Epithelial cell of esophagus (primary cell): ENCODE data around the gene PALLD.

Experiments
- DNase-seq: peaks from one replicate; pipeline ENCODE4 v3.0.0; 2010; ENCODE audit warnings: low read depth
- H3K4me3 ChIP-seq: 2 replicates; pipeline ENCODE4 v1.5.1; 2011; ENCODE audit warnings: mild to moderate bottlenecking, low read length, control low read depth
- TF ChIP-seq, protein P1 (sequence below): IDR thresholded peaks from 2 replicates; pipeline ENCODE4 v1.5.1; 2011; ENCODE audit warnings: low read depth, mild to moderate bottlenecking, low read length, control low read depth, inconsistent platforms; ENCODE audit not compliant: insufficient read depth; ENCODE audit errors: missing control alignments

Gene PALLD

DNA sequence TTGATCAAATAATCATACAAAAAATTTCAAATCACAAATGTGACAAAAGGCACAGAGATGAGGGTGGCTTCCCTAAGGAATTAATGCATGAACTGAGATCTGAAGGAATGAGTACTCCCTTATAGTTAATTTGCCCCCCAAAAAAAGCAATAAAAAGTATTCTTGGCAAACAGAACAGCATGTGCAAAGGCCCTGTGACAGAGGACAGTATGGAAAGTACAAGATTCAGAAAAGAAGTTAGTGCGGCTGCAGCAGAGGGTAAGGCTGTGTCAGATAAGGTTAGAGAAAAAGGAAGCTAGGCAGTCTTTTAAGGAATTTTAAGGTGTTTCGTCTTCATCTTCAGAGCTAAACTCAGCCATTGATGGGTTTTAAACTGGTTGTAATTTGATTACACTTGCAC, 23.9 kb upstream of the PALLD start:
- H3K4me3 ChIP-seq, result no peak overlapping the region
- TF ChIP-seq, protein P1, sequence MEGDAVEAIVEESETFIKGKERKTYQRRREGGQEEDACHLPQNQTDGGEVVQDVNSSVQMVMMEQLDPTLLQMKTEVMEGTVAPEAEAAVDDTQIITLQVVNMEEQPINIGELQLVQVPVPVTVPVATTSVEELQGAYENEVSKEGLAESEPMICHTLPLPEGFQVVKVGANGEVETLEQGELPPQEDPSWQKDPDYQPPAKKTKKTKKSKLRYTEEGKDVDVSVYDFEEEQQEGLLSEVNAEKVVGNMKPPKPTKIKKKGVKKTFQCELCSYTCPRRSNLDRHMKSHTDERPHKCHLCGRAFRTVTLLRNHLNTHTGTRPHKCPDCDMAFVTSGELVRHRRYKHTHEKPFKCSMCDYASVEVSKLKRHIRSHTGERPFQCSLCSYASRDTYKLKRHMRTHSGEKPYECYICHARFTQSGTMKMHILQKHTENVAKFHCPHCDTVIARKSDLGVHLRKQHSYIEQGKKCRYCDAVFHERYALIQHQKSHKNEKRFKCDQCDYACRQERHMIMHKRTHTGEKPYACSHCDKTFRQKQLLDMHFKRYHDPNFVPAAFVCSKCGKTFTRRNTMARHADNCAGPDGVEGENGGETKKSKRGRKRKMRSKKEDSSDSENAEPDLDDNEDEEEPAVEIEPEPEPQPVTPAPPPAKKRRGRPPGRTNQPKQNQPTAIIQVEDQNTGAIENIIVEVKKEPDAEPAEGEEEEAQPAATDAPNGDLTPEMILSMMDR, result no peak
- DNase-seq, result no peak

GRCh38 chr4:168474660-168475320, 22.1 kb upstream of the PALLD start:
- DNase-seq, result no peak
- H3K4me3 ChIP-seq, result no peak overlapping the region

DNA sequence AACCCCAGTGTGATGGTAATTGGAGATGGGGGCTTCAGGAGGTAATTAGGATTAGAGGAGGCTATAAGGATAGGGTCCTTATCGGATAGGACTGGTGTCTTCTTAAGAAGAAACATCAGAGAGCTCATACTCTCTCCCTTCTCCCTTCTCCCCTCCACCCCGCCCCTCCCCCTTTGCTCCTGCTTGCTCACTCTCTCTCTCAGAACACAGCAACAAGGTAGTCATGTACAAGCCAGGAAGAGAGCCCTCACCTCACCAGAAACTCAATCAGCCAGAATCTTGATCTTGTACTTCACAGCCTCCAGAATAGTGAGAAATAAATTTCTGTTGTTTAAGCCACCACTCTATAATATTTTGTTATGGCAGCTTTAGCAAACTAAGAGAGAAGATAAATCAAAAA, 21.1 kb upstream of the PALLD start:
- H3K4me3 ChIP-seq, result no peak overlapping the region
- TF ChIP-seq, protein P1, result no peak
- DNase-seq, result peak; percentile 65

More at GRCh38 chr4:168474660-168475320, 22.1 kb upstream of the PALLD start:
- TF ChIP-seq, protein P1, result no peak

GRCh38 chr4:168478868-168479267, 18.0 kb upstream of the PALLD start:
- TF ChIP-seq, protein P1, result no peak
- no peak for DNase-seq
- no peak overlapping the region for H3K4me3 ChIP-seq

DNA sequence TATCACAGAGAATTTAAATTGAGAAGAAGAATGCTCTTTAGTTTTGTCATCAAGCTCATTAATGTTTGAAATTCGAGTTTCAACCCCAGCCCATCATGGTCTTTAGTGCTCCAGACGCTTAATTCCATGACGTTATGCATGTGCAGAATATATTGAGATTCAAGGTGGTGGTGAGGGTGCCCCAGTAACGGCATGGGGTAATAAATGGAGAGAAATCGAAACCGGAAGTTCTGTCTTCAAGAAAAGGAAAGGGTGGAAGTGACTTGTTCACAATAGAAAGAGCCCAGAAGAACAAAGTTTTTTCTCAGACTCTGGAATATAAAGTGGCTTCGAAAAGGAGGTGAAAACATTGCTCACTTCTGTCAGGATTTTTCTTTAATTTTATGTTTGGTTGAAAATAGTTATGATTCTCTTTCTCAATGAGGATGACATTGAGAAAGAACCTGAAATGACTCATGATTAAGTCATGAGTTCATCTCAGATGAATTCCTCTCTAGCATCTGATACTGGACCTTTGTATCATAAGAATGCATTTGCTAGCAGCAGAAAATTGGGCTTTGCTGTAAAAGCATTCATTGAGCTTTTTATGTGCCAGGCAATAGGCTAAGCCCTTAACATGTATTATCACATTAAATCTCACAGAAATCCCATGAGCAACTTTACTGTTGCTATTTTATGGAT, 15.8 kb upstream of the PALLD start:
- peak overlapping the region; percentile 60 for H3K4me3 ChIP-seq
- TF ChIP-seq, protein P1, result no peak

GRCh38 chr4:168483811-168484210, 13.0 kb upstream of the PALLD start:
- TF ChIP-seq, protein P1, result no peak
- no peak overlapping the region for H3K4me3 ChIP-seq
- DNase-seq, result no peak

More for the DNA sequence above, 15.8 kb upstream of the PALLD start:
- DNase-seq, result peak; percentile 81
